ENCODE measurements around the gene CMTM7.
A peak's percentile ranks its signal among the peaks of the same experiment; 100 is the strongest.

The CMTM7 gene

DNA sequence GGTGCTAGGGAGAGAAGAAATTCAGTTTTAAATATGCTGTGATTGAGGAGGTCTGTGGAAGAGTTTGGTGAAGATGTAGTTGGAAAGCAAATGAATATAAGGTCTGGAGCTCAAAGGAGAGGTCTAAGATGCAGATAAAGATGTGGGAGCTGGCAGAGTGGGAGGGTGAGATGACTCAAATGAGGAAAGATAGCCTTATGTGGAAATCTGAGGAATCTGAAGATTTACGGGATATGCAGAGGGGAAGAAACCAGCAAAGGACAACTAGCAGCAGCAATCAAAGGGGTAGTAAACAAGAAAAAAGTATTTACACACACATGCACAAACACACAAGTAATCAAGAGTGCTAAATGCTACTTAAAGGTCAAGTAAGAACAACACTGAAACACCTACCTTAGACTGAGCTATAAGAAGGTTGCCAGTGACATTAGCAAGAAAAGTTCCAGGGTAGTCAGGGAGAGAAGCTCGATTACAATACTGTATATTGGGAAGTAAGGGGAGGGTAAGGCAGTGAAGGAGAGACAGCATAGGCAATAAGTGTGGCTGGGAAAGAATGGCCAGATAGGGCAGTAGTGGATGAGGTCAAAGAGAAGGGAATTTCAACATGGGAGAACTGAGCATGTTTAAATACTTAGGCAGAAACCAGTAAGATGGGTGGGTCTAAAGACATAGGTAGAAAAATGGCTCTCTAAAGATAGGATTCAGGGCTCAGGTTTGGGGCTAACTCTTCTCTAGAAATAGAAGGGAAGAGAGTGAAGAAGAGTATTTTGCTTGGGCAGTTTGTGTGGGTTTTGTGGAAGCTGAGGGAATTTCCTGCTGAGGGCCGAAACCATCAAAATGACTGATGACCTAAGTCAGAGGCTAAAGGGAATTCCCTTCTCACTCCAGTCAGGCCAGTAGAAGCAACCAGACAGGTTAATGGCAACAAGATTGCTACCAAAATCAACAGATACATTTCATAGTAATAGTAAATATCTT, 102.1 kb downstream of the CMTM7 start:
- DNase-seq: no peak

DNA sequence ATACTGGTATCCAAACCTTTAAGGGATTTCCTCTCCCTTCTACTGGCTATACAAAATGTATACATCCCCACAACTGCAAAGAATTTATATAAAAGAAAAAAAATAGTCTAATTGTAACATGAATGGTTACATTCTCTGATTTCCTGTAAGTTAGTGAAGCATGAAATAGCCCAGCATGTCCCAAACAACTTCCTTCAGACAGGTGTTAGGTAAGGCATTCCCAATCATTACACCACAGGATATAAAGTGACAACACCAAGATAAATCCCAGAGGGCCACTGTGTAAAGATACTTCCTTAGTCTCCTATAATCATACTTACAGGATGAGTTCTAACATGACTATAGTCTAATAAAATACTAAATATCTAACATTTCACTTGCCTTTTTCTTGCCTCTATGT, 103.4 kb downstream of the CMTM7 start:
- DNase-seq: no peak

DNA sequence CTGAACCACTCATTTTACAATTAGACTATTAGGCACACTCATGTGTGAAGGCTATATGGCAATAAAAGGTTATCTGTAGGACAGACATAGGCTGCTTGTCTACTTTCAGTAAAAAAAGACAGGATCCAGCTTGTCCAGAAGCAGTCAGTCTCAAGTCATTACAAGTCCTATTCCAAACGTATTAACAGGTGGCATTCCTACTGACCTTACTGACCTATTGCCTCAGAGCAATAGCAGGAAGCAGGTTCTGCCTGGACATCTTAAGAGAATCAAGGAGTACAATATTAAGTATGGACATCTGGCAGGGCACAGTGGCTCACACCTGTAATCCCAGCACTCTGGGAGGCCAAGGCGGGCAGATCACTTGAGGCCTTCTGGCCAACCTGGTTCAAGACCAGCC, 104.0 kb downstream of the CMTM7 start:
- DNase-seq: no peak

- DNase-seq: no peak
These were observed 106.6 kb downstream of the CMTM7 start for GRCh38 chr3:32498252-32498651.

DNA sequence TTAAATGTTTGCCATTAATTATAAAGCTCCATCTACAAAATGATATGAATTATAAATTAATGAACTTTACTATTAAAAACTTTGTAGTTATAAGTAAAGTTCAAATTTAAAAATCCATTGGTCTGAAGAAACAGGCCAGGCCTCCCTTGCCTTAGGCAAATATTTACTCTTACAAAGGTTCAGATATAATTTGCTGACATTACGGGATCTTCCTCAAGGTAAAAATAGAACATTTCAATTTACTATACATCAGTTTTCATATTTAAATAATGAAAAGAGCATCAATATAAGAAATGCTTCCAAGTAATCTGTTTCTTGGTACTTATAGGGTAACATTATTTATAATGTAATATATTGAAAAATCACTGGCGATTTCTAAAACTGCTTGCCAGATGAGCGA, 107.3 kb downstream of the CMTM7 start:
- no peak for DNase-seq

GRCh38 chr3:32499585-32499984, 107.9 kb downstream of the CMTM7 start:
- no peak for DNase-seq

- no peak for DNase-seq
These were observed 108.6 kb downstream of the CMTM7 start for GRCh38 chr3:32500231-32500630.

DNA sequence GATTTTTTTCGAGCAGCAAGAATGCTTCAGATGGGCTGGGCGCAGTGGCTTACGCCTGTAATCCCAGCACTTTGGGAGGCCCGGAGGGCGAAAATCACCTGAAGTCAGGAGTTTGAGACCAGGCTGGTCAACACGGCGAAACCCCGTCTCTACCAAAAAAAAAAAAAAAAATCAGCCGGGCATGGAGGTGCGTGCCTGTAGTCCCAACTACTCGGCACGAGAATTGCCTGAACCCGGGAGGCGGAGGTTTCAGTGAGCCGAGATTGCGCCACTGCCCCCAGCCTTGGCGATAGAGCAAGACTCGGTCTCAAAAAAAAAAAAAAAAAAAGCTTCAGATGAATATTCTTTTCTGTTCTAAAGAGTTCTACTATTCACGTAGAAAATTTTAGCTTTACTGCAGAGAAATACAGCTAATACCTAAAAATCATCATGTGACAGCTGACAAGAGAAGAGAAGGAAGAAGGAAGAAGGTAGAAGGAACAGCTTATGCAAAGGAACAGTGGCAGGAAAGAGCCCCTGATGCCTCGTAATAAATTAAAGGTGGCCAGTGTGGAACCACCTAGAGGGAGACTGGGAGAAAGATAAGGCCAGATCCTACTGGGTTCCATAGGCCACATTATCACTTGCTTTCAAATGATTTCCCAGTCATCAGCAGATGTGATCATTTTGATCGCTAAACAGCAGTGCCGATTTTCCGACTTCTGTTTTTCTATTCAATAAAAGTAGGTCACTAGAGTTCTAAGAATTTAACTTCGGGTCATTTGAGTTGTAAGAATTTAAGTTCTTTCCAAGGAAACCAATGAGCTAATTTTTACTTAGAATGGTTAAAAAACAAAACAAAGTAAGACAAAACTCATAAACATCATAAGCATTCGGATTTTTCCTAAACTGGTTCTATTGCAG, 109.5 kb downstream of the CMTM7 start:
- no peak for DNase-seq

DNA sequence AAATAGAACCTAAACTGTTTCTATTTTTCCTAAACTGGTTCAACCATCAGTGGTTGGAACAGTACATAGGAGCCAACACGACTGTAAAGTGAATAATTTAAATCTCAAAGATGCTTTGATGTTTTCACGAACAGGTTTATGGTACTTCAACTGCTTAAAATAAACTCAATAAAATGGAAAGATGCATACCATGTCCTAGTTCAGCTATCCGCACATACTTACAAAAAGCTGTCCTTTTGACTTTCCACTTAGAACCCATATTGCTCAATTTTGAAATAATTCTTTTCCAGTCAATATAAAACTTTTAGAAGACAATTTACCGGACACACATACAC, 110.1 kb downstream of the CMTM7 start:
- no peak for DNase-seq

DNA sequence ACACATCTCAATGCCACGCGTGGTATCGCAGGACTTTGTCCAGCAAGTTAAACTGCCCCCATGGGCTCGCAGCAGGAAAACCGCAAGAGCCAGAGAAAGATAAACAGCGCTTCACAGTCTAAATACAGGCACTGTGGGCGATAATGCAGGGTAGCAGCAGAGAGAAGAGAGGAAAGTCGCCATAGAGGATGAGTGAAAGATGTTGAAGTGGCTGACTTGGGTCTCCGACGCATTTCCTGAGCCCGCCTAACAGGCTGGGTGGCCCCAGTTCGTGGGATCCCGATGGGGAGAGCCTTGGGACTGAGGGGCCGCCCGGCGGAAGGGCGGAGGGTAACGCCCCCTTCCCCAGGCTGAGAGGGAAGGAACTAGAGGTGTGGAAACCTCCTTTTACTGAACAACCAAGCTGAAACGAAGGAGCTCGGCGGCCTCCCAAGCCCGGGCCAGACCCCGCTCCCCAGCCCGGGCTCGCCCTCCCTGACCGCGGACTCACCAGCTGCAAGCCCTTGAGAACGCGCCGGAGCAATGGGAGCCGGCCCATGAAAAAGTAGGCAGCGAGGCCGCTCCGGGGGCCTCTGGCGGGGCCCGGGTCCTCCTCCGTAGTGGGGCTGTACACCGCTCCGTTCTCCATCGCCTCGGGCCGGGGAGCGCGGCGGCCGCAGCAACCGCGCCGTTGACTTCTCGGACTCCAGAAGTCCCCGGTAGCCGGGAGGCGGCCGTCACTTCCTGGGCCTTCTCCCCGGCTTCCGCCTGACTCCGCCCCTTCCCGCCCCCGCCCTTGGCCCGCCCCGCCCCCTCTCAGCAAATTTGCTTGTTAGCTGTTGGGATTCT, 110.7 kb downstream of the CMTM7 start, which contains the start of gene CMTM6:
Gene CMTM6 (minus strand): TSS at position 735 of the 828 bp plus-strand sequence. CDS start 107 bp downstream, at position 628.
- peak; percentile 75 for DNase-seq

DNA sequence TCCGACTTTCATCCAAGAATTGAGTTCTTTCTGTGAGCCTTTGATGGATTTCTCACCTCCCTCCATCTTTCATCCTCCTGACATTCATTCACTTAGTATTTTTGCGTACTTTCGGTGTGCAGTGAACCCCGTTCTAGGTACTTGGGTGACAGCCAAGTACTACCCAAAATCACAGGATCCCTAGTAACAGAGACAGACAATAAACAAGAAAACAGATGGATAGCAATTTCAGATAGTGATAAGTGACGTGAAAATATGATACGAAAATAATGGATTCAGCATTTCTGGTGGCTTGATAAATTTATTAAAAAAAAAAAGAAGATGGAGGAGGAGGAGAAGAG, 111.3 kb downstream of the CMTM7 start:
- DNase-seq: no peak

Measured in activated naive CD4-positive, alpha-beta T cell treated with Interleukin-2 at 50 U/mL for 16 hours (primary cell).